Activated CD8-positive, alpha-beta T cell treated with anti-CD3 and anti-CD28 coated beads, Interleukin-2, amount 10 ng/mL, durations not matched to agents 7 days and 5 days (primary cell): Measurements from ENCODE around the gene ARHGAP8. TPM values are rescaled to one million over a fixed set of nuclear protein-coding genes. Genes with fewer than 3 reads are reported as not detected.
"Not testable (repeated sequence)": the region's sequence is repeated elsewhere in the genome, so short reads cannot be mapped to it uniquely, and the experiment has no call there.

Experiments used
- ATAC-seq: fragments of 150-1000 bp; cut with Tn5 transposase; one replicate; pipeline ENCODE4 v1.10.0; 2021; ENCODE audit warnings: moderate library complexity
- CTCF ChIA-PET: fragments of 350-600 bp; sonication (Branson Sonifier 250); formaldehyde crosslinking; loops from one replicate; lab custom pipeline; 2021; ENCODE audit warnings: antibody characterized with exemption; lab: Charles Lee
- POLR2A ChIA-PET: fragments of 350-600 bp; sonication (Branson Sonifier 250); formaldehyde crosslinking; loops from one replicate; lab custom pipeline; 2021; ENCODE audit warnings: antibody characterized with exemption; lab: Charles Lee
- DNase-seq: peaks from one replicate; pipeline ENCODE4 v3.0.0-alpha.2; 2020
- H3K27ac Mint-ChIP-seq: one replicate; pipeline ENCODE4 v1.8.0; 2021; ENCODE audit warnings: mild to moderate bottlenecking, mixed read lengths
- H3K27me3 Mint-ChIP-seq: one replicate; pipeline ENCODE4 v1.8.0; 2021; ENCODE audit warnings: low read depth, mixed read lengths
- H3K36me3 Mint-ChIP-seq: one replicate; pipeline ENCODE4 v1.8.0; 2021; ENCODE audit warnings: low read depth, mixed read lengths
- H3K4me1 Mint-ChIP-seq: one replicate; pipeline ENCODE4 v1.8.0; 2021; ENCODE audit warnings: low read depth, mixed read lengths
- H3K4me3 Mint-ChIP-seq: one replicate; pipeline ENCODE4 v1.8.0; 2021; ENCODE audit warnings: mild to moderate bottlenecking, mixed read lengths
- H3K9me3 Mint-ChIP-seq: one replicate; pipeline ENCODE4 v1.8.0; 2022; ENCODE audit warnings: mixed read lengths; ENCODE audit not compliant: insufficient read depth
- total RNA-seq, 2 experiments: library from RNA; stranded (reverse); gene quantifications; one replicate each; pipeline ENCODE4 v1.2.3, GENCODE V29; 2021

ARHGAP8 gene
- total RNA-seq, 2 experiments from 2014 or later, result 0.39 to 1.2 TPM

- Mint-ChIP-seq H3K4me3 (no peak overlapping the region), H3K27ac (no peak overlapping the region), H3K27me3 (peaks cover 2% of the 10 kb centered on the region), H3K36me3 (no peaks in the 10 kb centered on the region), H3K9me3 (no peaks in the 10 kb centered on the region), H3K4me1 (no peaks in the 10 kb centered on the region)
- no peak for ATAC-seq
- POLR2A ChIA-PET, result no interaction called here
- no peak for DNase-seq
- CTCF ChIA-PET, result no interaction called here
Observed at GRCh38 chr22:44743247-44743646, 9.1 kb upstream of the ARHGAP8 start.

DNA sequence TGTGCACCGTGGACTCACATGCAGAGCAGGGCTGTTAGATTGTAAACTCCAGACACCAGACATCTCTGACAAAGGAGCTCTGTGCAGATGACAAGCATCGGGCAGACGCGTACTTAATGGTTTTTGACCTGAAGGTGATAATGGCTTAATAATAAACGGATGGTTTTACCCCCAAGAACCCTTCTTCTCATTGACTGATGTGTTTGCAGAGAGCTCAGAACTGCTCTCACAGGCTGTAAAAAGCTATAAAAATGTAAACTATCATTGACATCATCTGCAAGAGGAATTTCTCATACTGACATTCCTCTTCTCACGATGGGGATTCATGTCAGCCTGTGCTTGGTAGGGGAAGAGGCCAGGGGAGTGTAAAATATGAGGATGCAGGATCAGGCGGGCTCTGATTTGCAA lies 8.6 kb upstream of the ARHGAP8 start:
- DNase-seq (no peak), ATAC-seq (no peak)
- POLR2A ChIA-PET, result no interaction called here
- peaks cover 2% of the 10 kb centered on the region for H3K27me3 Mint-ChIP-seq
- no peaks in the 10 kb centered on the region for H3K36me3 Mint-ChIP-seq
- CTCF ChIA-PET, result no interaction called here
- H3K27ac Mint-ChIP-seq, result no peak overlapping the region
- H3K9me3 Mint-ChIP-seq, result no peaks in the 10 kb centered on the region
- no peaks in the 10 kb centered on the region for H3K4me1 Mint-ChIP-seq
- no peak overlapping the region for H3K4me3 Mint-ChIP-seq

- ChIA-PET CTCF (no interaction called here), POLR2A (interaction anchor here (0.6 kb wide), 1 partner anchor 329 kb away, joined by 3 read pairs; no protein-coding TSS in a partner anchor)
- Mint-ChIP-seq H3K9me3 (no peaks in the 10 kb centered on the region), H3K4me1 (no peaks in the 10 kb centered on the region), H3K4me3 (no peak overlapping the region), H3K27ac (no peak overlapping the region), H3K27me3 (peaks cover 11% of the 10 kb centered on the region), H3K36me3 (no peaks in the 10 kb centered on the region)
- DNase-seq (no peak), ATAC-seq (no peak)
Observed at GRCh38 chr22:44745853-44746789, 6.3 kb upstream of the ARHGAP8 start.

- H3K9me3 Mint-ChIP-seq, H3K36me3 Mint-ChIP-seq, H3K4me1 Mint-ChIP-seq, H3K4me3 Mint-ChIP-seq, H3K27ac Mint-ChIP-seq, DNase-seq, CTCF ChIA-PET, ATAC-seq: not testable (repeated sequence)
- POLR2A ChIA-PET, result interaction anchor here (0.6 kb wide), 1 partner anchor 1925 kb away, joined by 3 read pairs; no protein-coding TSS in a partner anchor
- peaks cover 19% of the 10 kb centered on the region for H3K27me3 Mint-ChIP-seq
Observed at GRCh38 chr22:44747784-44748127, 4.6 kb upstream of the ARHGAP8 start.

DNA sequence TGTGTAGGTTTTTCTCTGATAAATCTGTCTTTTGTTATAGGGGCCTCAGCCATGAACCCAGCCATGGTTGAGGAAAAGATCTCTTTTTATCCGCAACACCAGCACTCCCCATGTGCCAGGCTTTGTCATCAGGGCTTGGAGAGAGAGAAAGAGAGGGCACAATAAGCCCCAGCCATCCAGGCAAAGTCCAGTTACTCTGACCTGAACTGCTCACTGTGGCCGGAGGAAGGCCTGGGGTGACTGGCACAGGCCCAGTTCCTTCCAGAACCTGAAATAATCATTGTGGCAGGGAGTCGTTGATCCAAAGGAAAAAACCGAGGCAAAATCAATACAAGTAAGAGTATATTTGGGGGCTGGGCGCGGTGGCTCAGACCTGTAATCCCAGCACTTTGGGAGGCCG lies 3.9 kb upstream of the ARHGAP8 start:
- CTCF ChIA-PET, result no interaction called here
- DNase-seq (no peak), ATAC-seq (no peak)
- Mint-ChIP-seq H3K4me3 (no peak overlapping the region), H3K27me3 (peaks cover 24% of the 10 kb centered on the region), H3K4me1 (peaks cover 3% of the 10 kb centered on the region), H3K9me3 (no peaks in the 10 kb centered on the region), H3K36me3 (no peaks in the 10 kb centered on the region), H3K27ac (no peak overlapping the region)
- POLR2A ChIA-PET, result no interaction called here

DNA sequence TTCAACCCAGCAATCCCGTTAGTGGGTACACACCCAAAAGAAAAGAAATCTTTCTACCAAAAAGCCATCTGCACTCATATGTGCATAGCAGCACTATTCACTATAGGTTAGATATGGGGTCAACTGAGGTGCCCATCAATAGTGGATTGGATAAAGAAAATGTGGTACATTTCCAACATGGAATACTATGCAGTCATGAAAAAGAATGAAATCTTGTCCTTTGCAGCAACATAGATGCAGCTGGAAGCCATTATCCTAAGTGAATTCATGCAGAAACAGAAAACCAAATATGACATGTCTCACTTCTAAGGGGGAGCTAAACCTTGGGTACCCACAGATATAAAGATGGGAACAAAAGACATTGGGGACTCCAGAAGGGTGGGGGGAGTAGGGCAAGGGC lies 1.9 kb upstream of the ARHGAP8 start:
- H3K4me1 Mint-ChIP-seq, result peaks cover 3% of the 10 kb centered on the region
- H3K9me3 Mint-ChIP-seq, result no peaks in the 10 kb centered on the region
- DNase-seq (no peak), ATAC-seq (no peak)
- no peaks in the 10 kb centered on the region for H3K36me3 Mint-ChIP-seq
- ChIA-PET POLR2A (no interaction called here), CTCF (no interaction called here)
- H3K27ac Mint-ChIP-seq, result no peak overlapping the region
- H3K27me3 Mint-ChIP-seq, result peaks cover 43% of the 10 kb centered on the region
- no peak overlapping the region for H3K4me3 Mint-ChIP-seq

DNA sequence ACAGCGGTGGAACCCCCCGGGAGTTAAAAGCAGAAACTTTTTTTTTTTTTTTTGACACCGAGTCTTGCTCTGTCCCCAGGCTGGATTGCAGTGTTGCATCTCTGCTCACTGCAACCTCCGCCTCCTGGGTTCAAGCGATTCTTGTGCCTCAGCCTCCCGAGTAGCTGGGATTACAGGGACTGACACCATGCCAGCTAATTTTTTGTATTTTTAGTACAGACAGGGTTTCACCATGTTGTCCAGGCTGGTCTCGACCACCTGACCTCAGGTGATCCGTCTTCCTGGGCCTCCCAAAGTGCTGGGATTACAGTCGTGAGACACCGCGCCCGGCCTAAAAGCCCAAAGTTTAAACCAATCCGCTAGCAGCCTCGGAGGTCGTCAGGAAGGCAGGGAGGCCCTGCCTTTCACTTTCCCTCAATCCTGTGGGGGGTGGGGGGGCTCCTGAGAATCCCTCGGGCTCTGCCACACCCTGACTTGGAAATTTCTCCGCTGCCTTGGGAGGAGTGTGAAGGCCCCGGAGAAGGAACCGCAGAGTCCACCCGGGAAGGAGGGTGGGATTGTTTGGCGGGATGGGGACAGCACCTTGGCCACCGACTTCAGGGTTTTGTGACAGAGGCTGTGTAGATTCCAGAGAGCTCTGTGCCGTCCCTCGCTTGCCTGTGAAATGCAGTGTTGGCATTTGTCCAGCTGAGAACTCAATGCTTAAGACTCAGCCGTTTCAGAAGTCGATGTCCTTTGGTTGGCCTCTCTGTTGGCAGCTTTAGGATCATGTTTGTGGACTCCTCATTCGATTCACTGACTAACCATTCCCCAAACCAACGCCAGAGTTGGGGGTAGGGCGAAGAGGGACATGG lies 1.0 kb downstream of the ARHGAP8 start:
- Mint-ChIP-seq H3K9me3 (no peaks in the 10 kb centered on the region), H3K4me3 (no peak overlapping the region), H3K36me3 (no peaks in the 10 kb centered on the region), H3K4me1 (peaks cover 3% of the 10 kb centered on the region), H3K27me3 (peaks cover 47% of the 10 kb centered on the region), H3K27ac (no peak overlapping the region)
- POLR2A ChIA-PET, result no interaction called here
- ATAC-seq (no peak), DNase-seq (no peak)
- CTCF ChIA-PET, result no interaction called here

- H3K27ac Mint-ChIP-seq, result no peak overlapping the region
- CTCF ChIA-PET, result no interaction called here
- H3K27me3 Mint-ChIP-seq, result peaks cover 44% of the 10 kb centered on the region
- POLR2A ChIA-PET, result interaction anchor here (0.7 kb wide), 1 partner anchor 1333 kb away, joined by 3 read pairs; no protein-coding TSS in a partner anchor
- no peaks in the 10 kb centered on the region for H3K9me3 Mint-ChIP-seq
- DNase-seq (no peak), ATAC-seq (no peak)
- H3K4me1 Mint-ChIP-seq, result peaks cover 3% of the 10 kb centered on the region
- no peaks in the 10 kb centered on the region for H3K36me3 Mint-ChIP-seq
- no peak overlapping the region for H3K4me3 Mint-ChIP-seq
Observed at GRCh38 chr22:44754998-44755397, 2.6 kb downstream of the ARHGAP8 start.

GRCh38 chr22:44755417-44755816 lies 3.0 kb downstream of the ARHGAP8 start:
- Mint-ChIP-seq H3K36me3 (no peaks in the 10 kb centered on the region), H3K9me3 (no peaks in the 10 kb centered on the region), H3K27ac (no peak overlapping the region), H3K27me3 (peaks cover 40% of the 10 kb centered on the region), H3K4me1 (peaks cover 3% of the 10 kb centered on the region), H3K4me3 (no peak overlapping the region)
- POLR2A ChIA-PET, result interaction anchor here (0.7 kb wide), 1 partner anchor 1333 kb away, joined by 3 read pairs; no protein-coding TSS in a partner anchor
- DNase-seq (no peak), ATAC-seq (no peak)
- CTCF ChIA-PET, result no interaction called here

GRCh38 chr22:44755956-44756361 lies 3.6 kb downstream of the ARHGAP8 start:
- Mint-ChIP-seq H3K27ac (no peak overlapping the region), H3K9me3 (no peaks in the 10 kb centered on the region), H3K36me3 (no peaks in the 10 kb centered on the region), H3K4me1 (peaks cover 3% of the 10 kb centered on the region), H3K4me3 (no peak overlapping the region), H3K27me3 (peaks cover 38% of the 10 kb centered on the region)
- ATAC-seq, result no peak
- ChIA-PET POLR2A (no interaction called here), CTCF (no interaction called here)
- DNase-seq, result no peak

DNA sequence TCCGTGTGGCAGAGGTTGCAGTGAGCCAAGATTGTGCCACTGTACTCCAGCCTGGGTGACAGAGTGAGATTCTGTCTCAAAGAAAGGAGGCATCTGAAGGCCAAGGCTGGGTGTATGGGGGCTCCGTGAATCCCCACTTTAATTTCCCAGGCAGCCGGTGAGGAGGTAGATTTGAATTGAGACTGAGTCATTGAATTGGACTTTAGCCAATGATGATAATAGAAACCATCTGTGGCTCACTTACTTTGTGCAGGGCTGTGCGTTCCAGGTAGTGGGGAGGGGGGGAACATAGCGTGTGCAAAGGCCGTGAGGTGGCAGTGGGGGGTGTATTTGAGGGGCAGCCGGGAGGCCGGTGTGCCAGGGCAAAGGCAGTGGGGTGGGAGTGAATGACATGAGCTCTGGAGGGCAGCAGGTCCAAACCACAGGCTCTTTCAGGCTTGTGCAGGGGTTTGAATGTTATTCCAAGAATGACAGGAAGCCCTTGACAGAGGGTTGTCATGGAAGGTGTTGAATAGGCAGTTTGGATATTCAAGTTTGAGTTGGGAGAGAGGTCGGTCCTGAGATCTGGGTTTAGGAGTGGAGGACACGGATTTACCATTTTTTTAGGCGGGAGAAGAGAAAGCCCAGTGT lies 6.1 kb downstream of the ARHGAP8 start:
- no peak for ATAC-seq
- CTCF ChIA-PET, result no interaction called here

More for the DNA sequence above, 6.1 kb downstream of the ARHGAP8 start:
- DNase-seq, result no peak
- H3K27ac Mint-ChIP-seq, result no peak overlapping the region
- no peaks in the 10 kb centered on the region for H3K36me3 Mint-ChIP-seq
- peaks cover 26% of the 10 kb centered on the region for H3K27me3 Mint-ChIP-seq
- H3K9me3 Mint-ChIP-seq, result no peaks in the 10 kb centered on the region
- no peaks in the 10 kb centered on the region for H3K4me1 Mint-ChIP-seq
- H3K4me3 Mint-ChIP-seq, result no peak overlapping the region
- POLR2A ChIA-PET, result no interaction called here
